NCI-H2171 treated with DMSO at 0.1 percent for 48 hours (cell line): ENCODE measurements around the gene MFSD12.
A peak's percentile ranks its signal among the peaks of the same experiment; 100 is the strongest.

ENCODE experiments used
- DNase-seq: peaks from one replicate; lab custom pipeline; 2025; lab: John Stamatoyannopoulos, UW

MFSD12 gene

DNA sequence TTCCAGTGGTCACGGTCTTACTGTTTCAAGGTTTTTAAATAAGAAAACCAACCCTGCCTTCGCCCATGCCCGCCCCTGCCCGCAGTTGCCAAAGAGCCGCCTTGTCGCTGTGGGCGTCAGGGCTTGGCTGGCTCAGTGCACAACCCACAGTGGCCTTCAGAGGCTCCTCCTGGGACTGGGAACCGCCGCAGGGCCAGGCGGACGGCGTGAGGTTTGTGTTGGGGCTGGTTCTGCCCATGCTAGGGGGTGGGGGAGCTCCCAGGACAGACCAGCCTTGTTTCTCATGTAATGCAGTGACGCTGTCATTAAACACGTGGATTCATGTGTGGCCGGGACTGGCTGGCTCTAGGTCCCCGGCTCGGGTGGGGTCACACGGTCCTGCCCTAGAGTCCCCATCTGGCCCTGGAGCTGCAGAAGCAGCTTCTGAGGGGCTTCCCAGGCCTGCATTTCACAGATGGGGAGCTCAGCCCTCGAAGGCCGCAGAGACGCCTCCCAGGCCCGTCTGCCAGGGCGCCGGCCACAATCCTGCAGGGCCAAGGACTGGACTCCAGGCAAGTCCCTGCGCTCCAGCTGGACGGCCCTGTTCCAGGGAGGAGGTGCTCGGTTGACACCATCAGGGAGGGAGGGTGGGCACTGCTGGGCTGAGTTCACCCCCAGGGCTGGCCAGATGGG lies 20.8 kb downstream of the MFSD12 start:
- no peak for DNase-seq

DNA sequence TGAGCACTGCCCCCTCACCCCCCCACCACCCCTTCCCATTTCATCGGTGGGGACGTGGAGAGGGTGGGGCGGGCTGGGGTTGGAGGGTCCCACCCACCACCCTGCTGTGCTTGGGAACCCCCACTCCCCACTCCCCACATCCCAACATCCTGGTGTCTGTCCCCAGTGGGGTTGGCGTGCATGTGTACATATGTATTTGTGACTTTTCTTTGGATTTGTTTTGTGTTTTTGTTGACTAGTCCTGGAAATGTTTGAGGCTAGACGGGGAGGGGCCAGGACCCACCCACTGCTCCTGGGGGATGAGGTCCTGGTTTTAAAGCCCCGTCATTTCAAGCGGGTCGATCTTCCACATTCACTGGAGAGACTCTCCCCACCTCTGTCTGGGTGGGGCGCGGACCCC lies 21.4 kb downstream of the MFSD12 start:
- DNase-seq: no peak

DNA sequence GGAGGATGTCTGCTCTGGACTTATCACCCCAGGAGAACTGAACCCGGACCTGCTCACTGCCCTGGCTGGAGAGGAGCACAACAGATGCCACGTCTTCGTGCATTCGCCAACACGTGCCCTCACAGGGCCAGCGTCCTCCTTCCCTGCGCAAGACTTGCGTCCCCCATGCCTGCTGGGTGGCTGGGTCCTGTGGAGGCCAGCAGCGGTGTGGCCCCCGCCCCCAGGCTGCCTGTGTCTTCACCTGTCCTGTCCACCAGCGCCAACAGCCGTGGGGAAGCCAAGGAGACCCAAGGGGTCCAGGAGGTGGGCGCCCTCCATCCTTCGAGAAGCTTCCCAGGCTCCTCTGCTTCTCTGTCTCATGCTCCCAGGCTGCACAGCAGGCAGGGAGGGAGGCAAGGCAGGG lies 21.8 kb downstream of the MFSD12 start:
- no peak for DNase-seq

DNA sequence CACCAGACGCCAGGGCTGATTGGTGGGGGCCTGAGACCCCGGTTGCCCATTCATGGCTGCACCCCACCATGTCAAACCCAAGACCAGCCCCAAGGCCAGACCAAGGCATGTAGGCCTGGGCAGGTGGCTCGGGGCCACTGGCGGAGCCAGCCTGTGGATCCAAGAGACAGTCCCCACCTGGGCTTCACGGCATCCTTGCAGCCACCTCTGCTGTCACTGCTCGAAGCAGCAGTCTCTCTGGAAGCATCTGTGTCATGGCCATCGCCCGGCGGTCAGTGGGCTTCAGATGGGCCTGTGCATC lies 22.2 kb downstream of the MFSD12 start:
- no peak for DNase-seq

DNA sequence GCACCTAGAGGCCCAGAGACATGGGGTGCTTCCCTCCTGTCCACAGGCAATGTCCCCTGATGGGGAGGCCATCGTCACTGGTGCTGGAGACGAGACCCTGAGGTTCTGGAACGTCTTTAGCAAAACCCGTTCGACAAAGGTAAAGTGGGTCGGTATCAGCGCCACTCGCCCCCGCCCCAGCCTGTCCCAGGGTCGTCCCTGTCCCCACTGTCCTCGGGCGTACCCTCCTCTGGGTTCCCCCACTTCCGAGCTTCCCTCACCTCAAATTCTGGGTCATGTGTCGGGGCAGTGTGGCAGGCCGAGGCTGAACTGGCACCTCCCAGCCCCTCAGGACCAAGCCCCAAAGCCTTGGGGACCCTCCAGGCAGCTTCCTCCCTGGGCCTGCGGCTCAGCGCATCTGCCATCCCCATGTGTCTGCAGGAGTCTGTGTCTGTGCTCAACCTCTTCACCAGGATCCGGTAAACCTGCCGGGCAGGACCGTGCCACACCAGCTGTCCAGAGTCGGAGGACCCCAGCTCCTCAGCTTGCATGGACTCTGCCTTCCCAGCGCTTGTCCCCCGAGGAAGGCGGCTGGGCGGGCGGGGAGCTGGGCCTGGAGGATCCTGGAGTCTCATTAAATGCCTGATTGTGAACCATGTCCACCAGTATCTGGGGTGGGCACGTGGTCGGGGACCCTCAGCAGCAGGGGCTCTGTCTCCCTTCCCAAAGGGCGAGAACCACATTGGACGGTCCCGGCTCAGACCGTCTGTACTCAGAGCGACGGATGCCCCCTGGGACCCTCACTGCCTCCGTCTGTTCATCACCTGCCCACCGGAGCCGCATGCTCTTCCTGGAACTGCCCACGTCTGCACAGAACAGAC lies 22.8 kb downstream of the MFSD12 start:
- no peak for DNase-seq

DNA sequence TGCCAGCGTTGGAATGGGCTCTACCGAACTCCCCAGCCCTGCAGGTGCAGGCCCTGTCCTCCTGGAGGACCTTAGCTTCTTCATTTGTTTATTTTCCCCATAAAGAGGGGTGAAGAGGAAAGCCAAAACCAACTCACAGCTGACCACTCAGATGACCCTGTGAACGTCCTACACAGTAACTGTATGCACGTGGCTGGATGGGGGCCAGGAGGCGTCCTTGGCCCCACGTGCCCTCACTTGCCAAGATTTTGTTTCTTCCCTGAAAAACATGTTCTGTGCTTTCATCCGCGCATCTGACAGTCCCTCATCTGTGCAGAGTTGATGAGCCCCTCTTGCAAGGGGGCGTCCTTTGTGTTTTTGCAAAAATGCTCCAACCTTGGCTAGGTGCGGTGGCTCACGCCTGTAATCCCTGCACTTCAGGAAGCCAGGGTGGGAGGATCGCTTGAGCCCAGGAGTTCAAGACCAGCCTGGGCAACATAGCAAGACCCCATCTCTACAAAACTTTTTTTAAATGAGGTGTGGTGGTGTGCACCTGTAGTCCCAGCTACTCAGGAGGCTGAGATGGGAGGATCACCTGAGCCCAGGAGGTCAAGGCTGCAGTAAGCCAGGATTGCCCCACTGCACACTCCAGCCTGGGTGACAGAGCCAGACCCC lies 23.7 kb downstream of the MFSD12 start:
- no peak for DNase-seq

DNA sequence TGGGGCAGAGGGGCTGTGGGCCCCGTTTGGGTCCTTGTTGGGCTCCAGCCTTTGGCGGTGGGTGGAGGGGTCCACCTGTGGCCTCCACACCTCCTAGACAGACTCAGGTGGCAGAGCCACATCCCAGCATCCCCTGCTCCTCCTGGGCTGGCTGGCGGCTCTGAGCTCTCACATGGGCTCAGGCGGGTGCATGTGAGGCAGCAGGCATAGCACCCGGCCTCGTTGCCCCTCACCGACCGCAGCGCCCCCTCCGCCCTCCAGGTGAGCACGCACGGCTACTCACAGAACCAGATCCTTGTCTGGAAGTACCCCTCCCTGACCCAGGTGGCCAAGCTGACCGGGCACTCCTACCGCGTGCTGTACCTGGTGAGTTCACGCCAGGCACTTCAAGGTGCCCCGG lies 24.4 kb downstream of the MFSD12 start:
- no peak for DNase-seq

DNA sequence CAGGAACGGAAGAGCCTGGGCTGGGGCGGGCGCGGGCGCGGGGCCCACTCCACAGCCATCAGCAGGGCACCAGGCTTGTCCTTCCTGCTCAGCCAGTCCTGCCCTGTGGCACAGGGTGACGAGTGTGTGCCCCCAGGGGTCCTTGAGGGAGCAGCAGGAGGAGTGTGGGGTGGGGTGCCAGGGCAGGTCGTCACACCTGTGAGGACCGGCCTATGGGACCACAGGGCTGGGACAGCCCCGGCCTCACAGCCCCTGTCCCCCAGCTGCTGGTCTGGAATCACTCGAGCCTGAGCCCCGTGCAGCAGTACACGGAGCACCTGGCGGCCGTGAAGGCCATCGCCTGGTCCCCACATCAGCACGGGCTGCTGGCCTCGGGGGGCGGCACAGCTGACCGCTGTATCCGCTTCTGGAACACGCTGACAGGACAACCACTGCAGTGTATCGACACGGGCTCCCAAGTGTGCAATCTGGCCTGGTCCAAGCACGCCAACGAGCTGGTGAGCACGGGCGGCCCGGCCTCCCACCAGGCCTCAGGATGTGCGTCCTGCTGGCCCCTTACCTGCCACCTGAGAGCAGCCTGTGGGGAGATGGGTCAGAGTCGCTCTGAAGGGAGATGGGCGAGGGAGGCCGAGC lies 25.1 kb downstream of the MFSD12 start:
- no peak for DNase-seq

DNA sequence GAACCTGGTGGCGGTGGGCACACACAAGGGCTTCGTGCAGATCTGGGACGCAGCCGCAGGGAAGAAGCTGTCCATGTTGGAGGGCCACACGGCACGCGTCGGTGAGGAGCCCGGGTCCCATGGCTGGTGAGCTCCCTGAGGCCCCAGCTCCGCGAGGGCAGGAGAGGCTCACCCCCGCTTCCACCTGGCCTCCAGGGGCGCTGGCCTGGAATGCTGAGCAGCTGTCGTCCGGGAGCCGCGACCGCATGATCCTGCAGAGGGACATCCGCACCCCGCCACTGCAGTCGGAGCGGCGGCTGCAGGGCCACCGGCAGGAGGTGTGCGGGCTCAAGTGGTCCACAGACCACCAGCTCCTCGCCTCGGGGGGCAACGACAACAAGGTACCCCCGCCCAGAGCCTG lies 25.7 kb downstream of the MFSD12 start:
- DNase-seq: no peak

DNA sequence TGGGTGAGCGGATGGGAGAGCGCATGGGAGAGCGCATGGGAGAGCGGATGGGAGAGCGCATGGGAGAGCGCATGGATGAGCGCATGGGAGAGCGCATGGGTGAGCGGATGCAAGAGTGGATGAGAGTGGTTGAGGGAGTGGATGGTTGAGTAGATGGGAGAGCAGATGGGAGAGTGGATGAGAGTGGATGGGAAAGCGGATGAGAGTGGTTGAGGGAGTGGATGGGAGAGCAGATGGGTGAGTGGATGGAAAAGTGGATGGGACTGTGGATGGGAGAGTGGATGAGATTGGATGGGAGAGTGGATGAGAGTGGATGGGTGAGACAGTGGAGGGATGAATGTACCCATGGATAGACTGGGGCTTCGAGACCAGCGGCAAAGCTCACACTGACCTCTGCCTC lies 27.0 kb downstream of the MFSD12 start:
- DNase-seq: no peak

DNA sequence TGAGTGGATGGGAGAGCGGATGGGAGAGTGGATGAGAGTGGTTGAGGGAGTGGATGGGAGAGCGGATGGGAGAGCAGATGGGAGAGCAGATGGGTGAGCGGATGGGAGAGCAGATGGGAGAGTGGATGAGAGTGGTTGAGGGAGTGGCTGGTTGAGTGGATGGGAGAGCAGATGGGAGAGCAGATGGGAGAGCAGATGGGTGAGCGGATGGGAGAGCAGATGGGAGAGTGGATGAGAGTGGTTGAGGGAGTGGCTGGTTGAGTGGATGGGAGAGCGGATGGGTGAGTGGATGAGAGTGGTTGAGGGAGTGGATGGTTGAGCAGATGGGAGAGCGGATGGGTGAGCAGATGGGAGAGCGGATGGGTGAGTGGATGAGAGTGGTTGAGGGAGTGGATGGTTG lies 28.1 kb downstream of the MFSD12 start:
- peak; percentile 51 for DNase-seq

DNA sequence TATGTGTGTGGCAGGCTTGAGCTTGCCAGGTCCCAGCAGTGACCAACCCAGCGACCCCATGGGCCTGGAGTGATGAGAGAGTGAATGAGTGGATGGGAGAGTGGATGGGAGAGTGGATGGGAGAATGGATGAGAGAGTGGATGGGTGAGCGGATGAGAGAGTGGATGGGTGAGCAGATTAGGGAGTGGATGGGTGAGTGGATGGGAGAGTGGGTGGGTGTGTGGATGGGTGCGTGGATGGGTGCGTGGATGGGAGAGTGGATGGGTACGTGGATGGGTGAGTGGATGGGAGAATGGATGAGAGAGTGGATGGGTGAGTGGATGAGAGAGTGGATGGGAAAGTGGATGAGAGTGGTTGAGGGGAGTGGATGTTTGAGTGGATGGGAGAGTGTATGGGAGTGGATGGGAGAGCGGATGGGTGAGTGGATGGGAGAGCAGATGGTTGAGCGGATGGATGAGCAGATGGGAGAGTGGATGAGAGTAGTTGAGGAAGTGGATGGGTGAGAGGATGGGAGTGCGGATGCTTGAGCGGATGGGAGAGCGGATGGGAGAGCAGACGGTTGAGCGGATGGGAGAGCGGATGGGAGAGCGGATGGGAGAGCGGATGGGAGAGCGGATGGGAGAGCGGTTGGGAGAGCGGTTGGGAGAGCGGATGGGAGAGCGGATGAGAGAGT lies 28.7 kb downstream of the MFSD12 start:
- DNase-seq: peak; percentile 45

DNA sequence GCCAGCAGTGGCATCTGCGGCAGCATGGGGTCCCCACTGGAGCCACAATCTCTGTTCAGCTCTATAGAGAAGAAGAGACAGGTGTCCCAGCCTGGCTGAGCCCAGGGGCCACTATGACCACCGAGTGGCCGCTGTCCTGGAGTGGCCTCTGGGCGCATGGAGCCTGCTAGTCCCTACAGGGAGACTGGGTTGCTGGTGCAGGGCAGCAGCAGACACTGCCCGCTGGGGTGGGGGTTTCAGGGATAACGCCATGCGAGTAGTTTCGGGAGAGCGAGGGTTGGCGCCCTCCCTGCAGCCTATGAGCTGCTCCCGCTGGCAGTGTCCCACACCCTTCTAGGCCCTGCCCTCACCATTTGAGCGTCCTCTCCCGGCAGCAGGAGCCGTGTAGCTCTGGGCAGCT lies 29.3 kb downstream of the MFSD12 start:
- DNase-seq: no peak

DNA sequence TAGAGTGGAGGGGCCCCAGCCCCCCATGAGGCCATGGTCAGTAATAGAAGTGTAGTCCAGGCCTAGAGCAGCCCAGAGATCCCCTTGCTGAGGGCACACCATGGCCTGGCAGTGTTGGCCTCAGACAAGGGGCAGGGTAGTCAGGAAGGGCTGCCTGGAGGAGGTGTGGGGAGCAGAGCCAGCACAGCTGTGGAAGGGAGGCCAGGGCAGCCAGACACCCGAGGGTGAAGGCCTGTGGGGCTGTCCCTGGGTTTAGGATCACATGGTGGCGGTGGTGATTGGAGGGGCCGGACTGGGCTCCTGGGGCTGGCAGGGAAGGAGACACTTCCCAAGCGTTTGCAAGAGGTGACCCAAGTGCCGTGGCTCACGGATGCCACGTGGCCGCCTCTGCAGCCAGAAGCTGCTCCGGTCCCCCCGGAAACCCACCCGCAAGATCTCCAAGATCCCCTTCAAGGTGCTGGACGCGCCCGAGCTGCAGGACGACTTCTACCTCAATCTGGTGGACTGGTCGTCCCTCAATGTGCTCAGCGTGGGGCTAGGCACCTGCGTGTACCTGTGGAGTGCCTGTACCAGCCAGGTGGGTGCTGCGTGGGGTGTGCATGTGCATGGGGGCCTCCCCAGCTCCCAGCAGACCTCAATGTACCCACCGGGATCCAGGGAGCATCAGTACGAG lies 30.0 kb downstream of the MFSD12 start:
- DNase-seq: no peak

DNA sequence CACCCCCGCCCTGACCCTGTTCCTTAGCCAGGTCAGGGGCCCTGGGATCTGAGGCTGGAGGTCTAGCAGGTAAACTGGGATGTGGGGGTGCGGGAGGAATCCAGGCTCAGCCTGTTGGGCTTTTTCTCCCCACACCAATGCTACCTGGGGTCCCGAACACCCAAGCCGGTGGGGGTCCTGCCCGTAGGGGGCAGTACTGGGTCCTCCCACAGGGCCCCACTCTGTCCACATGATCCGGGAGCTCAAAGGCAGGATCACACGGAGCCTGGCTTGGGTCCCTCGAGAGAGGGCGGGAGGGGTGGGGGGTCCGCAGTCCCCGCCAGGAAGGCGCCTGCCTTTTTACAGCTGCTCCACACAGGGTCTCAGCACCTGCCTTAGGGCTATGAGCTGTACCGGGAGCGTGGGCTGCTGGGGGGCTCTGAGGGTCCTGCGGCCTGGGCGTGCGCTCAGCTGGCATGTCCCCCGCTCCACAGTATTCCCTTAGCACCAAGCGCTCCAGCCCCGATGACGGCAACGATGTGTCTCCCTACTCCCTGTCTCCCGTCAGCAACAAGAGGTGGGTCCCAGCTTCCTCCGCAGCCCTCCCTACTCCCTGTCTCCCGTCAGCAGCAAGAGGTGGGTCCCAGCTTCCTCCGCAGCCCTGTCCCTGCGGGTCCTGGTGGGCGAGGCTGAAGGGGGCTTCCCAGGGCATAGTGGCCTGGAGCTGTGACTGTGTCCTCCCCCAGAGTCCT lies 30.7 kb downstream of the MFSD12 start:
- DNase-seq: no peak

DNA sequence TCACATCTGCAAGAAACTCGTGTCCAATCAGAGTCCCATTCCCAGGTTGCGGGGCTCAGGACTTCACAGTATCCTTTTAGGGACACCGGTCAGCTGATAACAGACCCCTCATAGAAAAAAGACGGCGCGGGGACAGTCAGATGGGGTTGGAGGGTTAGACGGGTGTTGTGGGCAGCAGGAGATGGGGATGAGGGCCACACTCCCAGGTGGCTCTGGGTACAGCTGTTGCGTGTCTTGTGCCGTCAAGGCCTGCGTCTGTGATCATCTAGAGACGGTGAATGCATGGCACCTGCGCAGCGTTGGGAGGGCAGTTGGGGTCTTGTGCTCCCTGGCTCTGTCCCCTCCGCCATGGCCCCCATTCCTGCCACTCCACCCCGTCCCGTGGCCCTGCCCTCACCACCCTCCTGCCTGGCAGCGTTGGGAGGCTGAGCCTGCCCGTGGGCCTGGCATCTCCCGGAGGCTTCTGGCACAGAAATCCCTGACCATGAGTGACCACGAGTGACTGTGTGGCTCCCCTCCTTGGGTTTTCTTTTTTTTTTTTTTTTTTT lies 32.4 kb downstream of the MFSD12 start:
- DNase-seq: no peak

DNA sequence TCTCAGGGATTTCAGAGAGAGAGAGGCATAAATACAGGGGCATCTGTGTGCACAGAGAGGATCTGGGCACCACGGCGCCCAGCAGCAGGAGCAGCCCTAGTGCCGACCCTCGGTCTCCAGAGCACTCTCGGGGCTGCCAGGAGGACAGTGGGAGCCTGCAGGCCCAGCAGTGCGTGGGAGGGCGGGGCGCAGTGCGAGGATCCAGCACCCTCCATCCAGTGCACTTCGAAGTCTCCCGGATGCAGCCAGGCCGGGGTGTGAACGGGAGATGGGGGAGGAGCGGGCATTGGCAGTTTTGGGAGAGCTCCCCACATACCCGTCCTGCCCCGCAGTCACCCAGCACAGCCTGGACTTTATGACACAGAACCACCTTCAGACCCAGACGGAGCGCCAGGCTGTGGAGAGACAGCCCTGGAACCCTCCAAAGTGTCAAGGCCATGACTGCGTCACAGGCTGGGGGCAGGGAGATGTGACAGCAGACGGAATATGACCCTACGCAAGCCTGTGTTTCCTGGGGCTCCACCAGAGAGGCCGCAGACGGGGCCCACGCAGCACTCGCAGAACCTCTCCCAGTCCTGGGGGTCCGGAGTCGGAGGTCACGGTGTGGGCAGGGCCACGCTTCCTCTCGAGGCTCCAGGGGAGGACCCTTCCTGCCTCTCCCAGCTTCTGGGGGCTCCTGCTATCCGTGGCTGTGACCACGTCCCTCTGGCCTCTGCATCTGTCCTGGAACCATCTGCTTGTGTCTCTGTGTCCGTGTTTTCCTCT lies 33.1 kb downstream of the MFSD12 start:
- no peak for DNase-seq

DNA sequence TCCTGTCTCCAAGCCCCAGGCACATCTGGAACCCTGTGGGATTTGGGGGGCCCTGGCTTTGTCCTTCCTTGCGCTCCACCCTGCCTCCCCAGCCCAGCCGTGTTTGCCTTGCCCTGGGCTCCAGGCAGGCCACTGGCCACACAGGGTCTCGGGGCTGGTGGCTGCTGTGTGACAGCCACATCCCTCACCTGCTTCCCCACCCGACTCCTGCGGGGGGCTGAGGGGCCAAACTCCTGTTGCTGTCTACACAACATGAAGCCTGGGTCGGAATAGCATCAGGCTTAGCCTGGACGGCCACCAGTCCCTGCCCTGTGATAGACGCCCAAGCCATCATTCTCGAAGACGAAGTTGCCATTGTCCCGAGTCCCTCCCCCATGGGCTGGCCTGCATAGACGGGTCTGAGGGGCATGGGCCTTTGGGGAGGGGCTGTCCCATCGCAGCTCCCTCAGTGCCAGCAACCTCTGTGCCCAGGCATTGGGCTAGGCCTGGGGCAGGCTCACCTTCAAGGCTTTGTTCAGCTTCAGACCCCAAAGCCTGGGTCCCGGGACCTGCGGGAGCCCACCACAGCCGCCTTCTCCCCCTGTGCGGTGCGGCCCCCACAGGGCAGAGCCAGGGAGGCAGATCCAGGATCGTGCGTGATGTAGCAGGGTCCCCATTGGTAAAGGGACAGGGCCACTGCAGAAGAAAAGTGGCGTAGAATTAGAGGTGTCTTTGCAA lies 33.9 kb downstream of the MFSD12 start:
- no peak for DNase-seq
